Brain microvascular endothelial cell (primary cell): ENCODE results near the gene THBS2.

ENCODE experiments used
- DNase-seq: peaks from one replicate; pipeline ENCODE4 v3.0.0-alpha.2; 2020
- H3K27ac ChIP-seq: fragments of 250-450 bp; sonication (Bioruptor Pico); 2 replicates; pipeline ENCODE4 v1.5.1; 2020; ENCODE audit warnings: mild to moderate bottlenecking, moderate library complexity
- H3K27me3 ChIP-seq: fragments of 250-450 bp; sonication (Bioruptor Pico); replicated peaks from 2 replicates; pipeline ENCODE4 v1.5.1; 2020; ENCODE audit warnings: mild to moderate bottlenecking
- H3K36me3 ChIP-seq: fragments of 250-450 bp; sonication (Bioruptor Pico); replicated peaks from 2 replicates; pipeline ENCODE4 v1.5.1; 2020; ENCODE audit warnings: mild to moderate bottlenecking
- H3K4me3 ChIP-seq: 2 replicates; pipeline ENCODE4 v1.5.1; 2011; ENCODE audit warnings: low read depth, mild to moderate bottlenecking, control low read depth, low read length, moderate library complexity
- CTCF ChIP-seq: IDR thresholded peaks from 2 replicates; pipeline ENCODE4 v1.5.1; 2011; ENCODE audit warnings: low read depth, mild to moderate bottlenecking, moderate library complexity, low read length, control low read depth, inconsistent platforms; ENCODE audit errors: missing control alignments
- in situ Hi-C: cut with HindIII; loops from 2 replicates; pipeline ENCODE4 v1.10.0; 2017; ENCODE audit warnings: low sequenced_read_pairs, low pct_ligation_motif_present

The THBS2 gene

GRCh38 chr6:169213814-169214520 lies 39.7 kb downstream of the THBS2 start:
- no peak overlapping the region for H3K4me3 ChIP-seq
- H3K27me3 ChIP-seq = no peaks in the 10 kb centered on the region
- in situ Hi-C loops = no loop called here
- H3K36me3 ChIP-seq = peaks cover 31% of the 10 kb centered on the region
- peak overlapping the region; percentile 81 for H3K27ac ChIP-seq
- DNase-seq = no peak
- TF ChIP-seq CTCF = no peak

GRCh38 chr6:169212897-169213813 lies 40.5 kb downstream of the THBS2 start:
- H3K27ac ChIP-seq = peak overlapping the region; percentile 72
- in situ Hi-C loops = no loop called here
- no peaks in the 10 kb centered on the region for H3K27me3 ChIP-seq
- TF ChIP-seq CTCF = peak; percentile 42
- H3K36me3 ChIP-seq = peaks cover 26% of the 10 kb centered on the region
- no peak overlapping the region for H3K4me3 ChIP-seq
- DNase-seq = peak; percentile 84

GRCh38 chr6:169212436-169212835 lies 41.2 kb downstream of the THBS2 start:
- H3K27ac ChIP-seq = no peak overlapping the region

GRCh38 chr6:169211881-169212280 lies 41.8 kb downstream of the THBS2 start:
- Histone ChIP-seq H3K36me3 (peaks cover 17% of the 10 kb centered on the region), H3K27me3 (no peaks in the 10 kb centered on the region), H3K27ac (no peak overlapping the region), H3K4me3 (no peak overlapping the region)
- no peak for TF ChIP-seq CTCF
- no peak for DNase-seq
- in situ Hi-C loops = no loop called here

More at GRCh38 chr6:169212436-169212835, 41.2 kb downstream of the THBS2 start:
- H3K36me3 ChIP-seq = peaks cover 23% of the 10 kb centered on the region
- no peak for DNase-seq
- no peak for TF ChIP-seq CTCF
- no peak overlapping the region for H3K4me3 ChIP-seq
- H3K27me3 ChIP-seq = no peaks in the 10 kb centered on the region
- in situ Hi-C loops = no loop called here

GRCh38 chr6:169210611-169211010 lies 43.0 kb downstream of the THBS2 start:
- peaks cover 6% of the 10 kb centered on the region for H3K36me3 ChIP-seq
- H3K27ac ChIP-seq = no peak overlapping the region
- no peak overlapping the region for H3K4me3 ChIP-seq
- no peaks in the 10 kb centered on the region for H3K27me3 ChIP-seq
- in situ Hi-C loops = no loop called here
- no peak for TF ChIP-seq CTCF
- no peak for DNase-seq
